Posterior vena cava (tissue), 2 donors: ENCODE results near the gene EIF5A2. TPM values are rescaled to one million over a fixed set of nuclear protein-coding genes. Genes with fewer than 3 reads are reported as not detected.
A peak's percentile ranks its signal among the peaks of the same experiment; 100 is the strongest.
"Not testable (repeated sequence)": the region's sequence is repeated elsewhere in the genome, so short reads cannot be mapped to it uniquely, and the experiment has no call there.

Experiments
- DNase-seq: peaks from one replicate; pipeline ENCODE4 v3.0.0-alpha.2; 2020; ENCODE audit warnings: low spot score
- intact Hi-C, 2 donors: fragments of 100-400 bp; cut with DNase I; formaldehyde crosslinking; loops; one replicate each; pipeline versions ENCODE4 v1.14.1 to v1.14.2; 2022 to 2023
- total RNA-seq, 2 donors: library from RNA; stranded (reverse); fragmentation: NEBNext Ultra II Directional; extraction: Animal tissue kit (Norgen Biotek cat#: 25700); gene quantifications; one replicate each; pipeline ENCODE4 v1.2.1, GENCODE V29; 2021
- donor health status: DM: yes; HTN: yes; CAD: no.
- donor health status: DM: yes; HTN: yes; CAD: no.

EIF5A2 gene
- total RNA-seq, 2 donors from 2014 or later, result 18.1 to 21.1 TPM

DNA sequence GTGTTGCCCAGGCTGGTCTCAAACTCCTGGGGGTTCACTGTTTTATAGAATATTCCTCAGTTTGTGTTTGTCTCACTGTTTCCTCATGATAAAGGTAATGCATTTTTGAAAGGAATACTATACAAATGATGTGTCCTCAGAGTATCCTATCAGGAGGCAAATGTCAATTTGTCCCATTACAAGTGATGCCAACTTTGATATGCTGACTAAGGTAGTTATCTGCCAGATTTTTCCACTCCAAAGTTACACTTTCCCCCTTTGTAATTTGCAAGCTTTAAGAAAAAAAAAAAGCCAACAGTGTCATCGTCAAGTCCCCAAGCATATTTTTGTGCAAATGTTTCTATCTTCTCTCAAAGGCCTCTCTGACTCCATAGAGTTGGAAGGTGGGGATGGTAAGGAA, 9.0 kb downstream of the EIF5A2 start:
- intact Hi-C loops, result no loop called here

DNA sequence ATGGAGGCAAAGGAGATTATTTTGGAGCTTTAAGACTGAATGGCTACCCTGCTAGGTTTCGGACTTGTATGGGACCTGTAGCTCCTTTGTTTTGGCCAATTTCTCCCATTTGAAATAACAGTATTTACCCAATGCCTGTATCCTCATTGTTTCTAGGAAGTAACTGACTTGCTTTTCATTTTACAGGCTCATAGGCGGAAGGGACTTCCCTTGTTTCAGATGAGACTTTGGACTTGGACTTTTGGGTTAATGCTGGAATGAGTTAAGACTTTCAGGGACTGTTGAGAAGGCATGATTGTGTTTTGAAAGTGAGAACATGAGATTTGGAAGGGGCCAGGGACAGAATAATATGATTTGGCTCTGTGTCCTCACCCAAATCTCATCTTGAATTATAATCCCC, 10.5 kb downstream of the EIF5A2 start:
- no peak for DNase-seq
- intact Hi-C loops, result no loop called here

More for the DNA sequence above, 9.0 kb downstream of the EIF5A2 start:
- no peak for DNase-seq

DNA sequence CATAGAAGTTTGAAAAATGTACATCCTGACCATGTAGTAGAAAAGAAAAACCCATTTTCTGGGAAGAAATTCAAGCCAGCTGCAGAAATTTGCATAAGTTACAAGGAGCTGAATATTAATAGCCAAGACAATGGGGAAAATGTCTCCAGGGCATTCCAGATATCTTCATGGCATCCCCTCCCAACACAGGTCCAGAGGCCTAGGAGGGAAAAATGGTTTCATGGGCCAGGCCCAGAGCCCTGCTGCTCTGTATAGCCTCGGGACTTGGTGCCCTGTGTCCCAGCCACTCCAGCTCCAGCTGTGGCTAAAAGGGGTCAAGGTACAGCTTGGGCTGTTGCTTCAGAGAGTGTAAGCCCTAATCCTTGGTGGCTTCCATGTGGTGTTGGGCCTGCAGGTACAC, 11.2 kb downstream of the EIF5A2 start:
- DNase-seq, intact Hi-C loops: not testable (repeated sequence)

DNA sequence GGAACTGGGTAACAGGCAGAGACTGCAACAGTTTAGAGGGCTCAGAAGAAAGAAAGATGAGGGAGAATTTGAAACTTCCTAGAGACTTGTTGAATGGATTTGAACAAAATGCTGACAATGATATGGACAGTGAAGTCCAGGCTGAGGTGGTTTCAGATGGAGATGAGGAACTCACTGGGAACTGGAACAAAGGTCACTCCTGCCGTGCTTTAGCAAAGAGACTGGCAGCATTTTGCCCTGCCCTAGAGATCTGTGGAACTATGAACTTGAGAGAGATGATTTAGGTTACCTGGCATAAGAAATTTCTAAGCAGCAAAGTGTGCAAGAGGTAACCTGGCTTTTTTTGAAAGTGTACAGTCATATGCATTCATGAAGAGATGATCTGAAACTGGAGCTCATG, 11.7 kb downstream of the EIF5A2 start:
- intact Hi-C loops, result no loop called here
- no peak for DNase-seq

DNA sequence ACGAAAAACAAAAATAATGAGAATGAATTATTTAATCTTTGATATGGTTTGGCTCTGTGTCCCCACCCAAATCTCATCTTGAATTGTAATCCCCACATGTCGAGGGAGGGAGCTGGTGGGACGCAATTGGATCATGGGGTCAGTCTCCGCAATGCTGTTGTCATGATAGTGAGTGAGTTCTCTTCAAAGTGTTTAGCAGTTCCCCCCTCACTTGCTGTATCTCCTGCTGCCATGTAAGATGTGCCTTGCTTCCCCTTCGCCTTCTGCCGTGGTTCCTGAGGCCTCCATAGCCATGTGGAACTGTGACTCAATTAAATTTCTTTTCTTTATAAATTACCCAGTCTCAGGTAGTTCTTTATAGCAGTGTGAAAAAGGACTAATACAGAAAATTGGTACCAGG, 12.1 kb downstream of the EIF5A2 start:
- DNase-seq, intact Hi-C loops: not testable (repeated sequence)

DNA sequence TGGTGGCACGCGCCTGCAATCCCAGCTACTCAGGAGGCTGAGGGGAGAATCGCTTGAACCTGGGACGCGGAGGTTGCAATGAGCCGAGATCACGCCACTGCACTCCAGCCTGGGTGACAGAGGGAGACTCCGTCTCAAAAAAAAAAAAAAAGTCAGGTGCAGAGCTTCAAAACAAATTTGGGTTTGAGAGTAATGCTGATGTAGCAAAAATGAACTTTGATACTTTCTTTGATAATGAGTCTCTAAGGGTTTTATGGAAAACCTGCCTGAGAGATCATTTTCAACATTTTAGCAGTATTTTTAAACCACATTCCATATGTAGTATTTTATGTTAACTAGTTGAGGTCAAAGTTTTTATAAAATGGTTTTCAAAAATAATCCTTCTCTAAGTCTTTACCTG, 14.5 kb downstream of the EIF5A2 start:
- no peak for DNase-seq
- intact Hi-C loops, result no loop called here

- intact Hi-C loops, result no loop called here
- no peak for DNase-seq
These were observed 18.8 kb downstream of the EIF5A2 start for GRCh38 chr3:170889630-170890029.

DNA sequence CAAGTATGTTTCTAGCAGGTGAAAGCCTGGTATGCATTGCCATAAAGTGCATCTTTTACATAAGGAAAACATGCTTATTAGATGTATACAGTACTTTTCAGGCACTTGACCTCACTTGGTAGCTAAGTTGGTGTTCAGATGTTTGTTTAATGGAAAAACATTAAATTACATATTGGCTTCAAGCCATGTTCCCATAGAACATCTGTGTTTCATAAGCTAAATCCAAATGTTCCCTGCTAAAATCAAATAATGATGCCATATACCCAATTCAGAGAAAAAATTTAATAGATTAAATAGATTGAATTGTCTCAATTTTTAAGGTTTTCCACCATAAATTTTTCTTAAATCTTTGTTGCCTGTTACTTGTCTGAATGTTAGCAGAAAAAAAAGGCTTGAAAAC, 19.3 kb downstream of the EIF5A2 start:
- intact Hi-C loops, result no loop called here
- DNase-seq, result no peak

DNA sequence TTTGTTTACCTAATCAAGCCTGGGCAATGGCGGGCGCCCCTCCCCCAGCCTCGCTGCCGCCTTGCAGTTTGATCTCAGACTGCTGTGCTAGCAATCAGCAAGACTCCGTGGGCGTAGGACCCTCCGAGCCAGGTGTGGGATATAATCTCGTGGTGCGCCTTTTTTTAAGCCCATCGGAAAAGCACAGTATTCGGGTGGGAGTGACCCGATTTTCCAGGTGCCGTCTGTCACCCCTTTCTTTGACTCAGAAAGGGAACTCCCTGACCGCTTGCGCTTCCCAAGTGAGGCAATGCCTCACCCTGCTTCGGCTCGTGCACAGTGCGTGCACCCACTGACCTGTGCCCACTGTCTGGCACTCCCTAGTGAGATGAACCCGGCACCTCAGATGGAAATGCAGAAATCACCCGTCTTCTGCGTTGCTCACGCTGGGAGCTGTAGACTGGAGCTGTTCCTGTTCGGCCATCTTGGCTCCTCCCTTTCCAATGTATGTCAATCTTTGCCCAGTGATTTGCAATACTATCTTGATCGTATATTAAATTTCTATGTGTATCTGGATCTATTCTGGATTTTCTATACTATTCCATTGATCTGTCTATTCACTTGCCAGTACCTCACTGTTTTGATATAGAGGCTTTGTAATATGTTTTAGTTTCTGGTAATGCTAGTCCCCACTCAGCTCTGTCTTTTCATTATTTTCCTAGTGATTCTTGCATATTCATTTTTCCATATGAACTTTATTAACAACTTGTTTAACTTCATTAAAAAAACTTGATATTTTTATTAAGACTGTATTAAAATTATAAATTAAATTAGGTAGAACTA, 24.1 kb downstream of the EIF5A2 start:
- intact Hi-C loops, DNase-seq: not testable (repeated sequence)

DNA sequence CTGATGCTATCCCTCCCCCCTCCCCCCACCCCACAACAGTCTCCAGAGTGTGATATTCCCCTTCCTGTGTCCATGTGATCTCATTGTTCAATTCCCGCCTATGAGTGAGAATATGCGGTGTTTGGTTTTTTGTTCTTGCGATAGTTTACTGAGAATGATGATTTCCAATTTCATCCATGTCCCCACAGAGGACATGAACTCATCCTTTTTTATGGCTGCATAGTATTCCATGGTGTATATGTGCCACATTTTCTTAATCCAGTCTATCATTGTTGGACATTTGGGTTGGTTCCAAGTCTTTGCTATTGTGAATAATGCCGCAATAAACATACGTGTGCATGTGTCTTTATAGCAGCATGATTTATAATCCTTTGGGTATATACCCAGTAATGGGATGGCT, 29.7 kb downstream of the EIF5A2 start:
- DNase-seq, intact Hi-C loops: not testable (repeated sequence)

- intact Hi-C loops, DNase-seq: not testable (repeated sequence)
These were observed 31.1 kb downstream of the EIF5A2 start for GRCh38 chr3:170877311-170877710.

- intact Hi-C loops, result no loop called here
- DNase-seq, result no peak
These were observed 31.9 kb downstream of the EIF5A2 start for GRCh38 chr3:170876537-170876936.

- peak; percentile 98 for DNase-seq
- intact Hi-C loops, result no loop called here
These were observed 38.5 kb downstream of the EIF5A2 start, which contains the start of gene RPL22L1 for GRCh38 chr3:170869645-170870593. TSS of gene RPL22L1 (minus strand) at chr3:170870195. CDS start at chr3:170870167, 28 bp downstream.

DNA sequence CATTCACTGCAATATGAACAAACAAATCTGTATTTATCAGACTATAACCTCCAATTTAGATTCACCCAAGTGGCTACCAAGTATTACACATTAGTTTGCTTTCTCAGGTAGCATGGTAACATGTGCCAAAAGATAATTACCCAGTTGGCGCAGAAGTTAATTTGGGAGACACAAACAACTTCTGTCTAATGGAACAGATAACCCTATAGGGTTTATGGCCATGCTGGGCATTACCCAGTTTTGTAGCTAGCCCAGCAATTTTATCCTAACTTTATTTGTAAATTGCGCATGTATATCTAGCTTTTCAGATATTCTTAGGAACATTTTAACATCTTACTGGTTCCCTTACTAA, 39.2 kb downstream of the EIF5A2 start:
- DNase-seq, result no peak
- intact Hi-C loops, result no loop called here

DNA sequence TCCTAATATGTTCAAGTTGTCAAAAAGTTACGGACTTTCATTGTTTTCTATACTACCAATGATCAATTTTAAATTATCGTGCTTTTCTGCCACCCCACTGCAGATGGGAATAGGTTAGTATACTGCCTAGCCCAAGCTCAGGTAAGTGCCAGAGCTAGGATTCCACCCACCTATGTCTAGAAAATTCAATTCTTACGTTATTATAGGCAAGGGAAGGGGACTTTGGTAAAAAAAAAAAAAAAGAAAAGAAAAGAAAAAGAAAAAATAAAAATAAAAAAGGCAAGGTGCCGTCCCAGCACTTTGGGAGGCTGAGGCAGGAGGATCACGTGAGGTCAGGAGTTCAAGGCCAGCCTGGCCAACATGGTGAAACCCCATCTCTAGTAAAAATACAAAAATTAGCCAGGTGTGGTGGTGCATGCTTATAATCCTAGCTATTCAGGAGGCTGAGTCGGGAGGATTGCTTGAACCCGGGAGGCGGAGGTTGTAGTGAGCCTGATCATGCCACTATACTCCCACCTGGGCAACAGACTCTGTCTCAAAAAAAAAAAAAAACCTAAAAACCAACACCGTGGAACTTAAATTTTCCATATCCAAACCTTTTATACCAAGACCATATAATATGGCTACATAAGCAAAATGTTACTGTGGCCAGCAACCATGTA, 39.7 kb downstream of the EIF5A2 start:
- DNase-seq, result no peak
- intact Hi-C loops, result no loop called here

DNA sequence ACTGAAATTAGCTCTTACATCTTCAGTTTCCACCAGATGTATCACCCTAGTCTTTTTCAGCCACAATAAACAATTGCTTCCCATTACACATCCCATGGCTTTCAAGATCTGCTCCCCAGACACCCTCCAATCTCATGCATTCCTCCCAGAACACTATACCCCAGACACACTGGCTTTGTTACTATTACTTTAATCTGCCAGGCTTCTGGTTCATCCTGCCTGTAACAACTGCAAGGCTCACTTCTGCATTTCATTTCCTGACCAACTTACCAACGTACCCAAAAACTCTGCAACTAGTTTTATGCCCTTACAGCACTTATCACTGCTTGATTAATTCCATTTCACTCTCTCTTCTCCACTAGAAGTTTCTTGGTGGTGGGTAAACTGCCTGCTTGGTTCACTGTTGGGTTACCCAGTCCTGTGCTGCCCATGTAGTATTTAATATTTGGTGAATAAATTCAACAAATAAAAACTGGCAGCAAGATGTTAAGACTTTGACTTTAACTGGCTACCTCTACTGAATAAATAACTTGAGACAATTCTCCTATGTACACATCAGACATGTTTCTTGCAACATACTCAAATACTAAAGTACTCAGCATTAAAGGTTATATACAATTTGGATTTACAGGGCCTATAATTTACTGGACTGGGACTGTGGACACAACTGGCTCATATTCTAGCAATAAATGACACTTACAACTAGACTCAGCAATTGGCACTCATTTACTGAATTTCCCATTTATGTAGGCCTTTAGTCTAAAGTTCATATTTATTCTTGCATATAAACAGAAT, 41.1 kb downstream of the EIF5A2 start:
- intact Hi-C loops, result no loop called here
- no peak for DNase-seq

GRCh38 chr3:170866499-170866898, 41.9 kb downstream of the EIF5A2 start:
- no peak for DNase-seq
- intact Hi-C loops, result no loop called here

DNA sequence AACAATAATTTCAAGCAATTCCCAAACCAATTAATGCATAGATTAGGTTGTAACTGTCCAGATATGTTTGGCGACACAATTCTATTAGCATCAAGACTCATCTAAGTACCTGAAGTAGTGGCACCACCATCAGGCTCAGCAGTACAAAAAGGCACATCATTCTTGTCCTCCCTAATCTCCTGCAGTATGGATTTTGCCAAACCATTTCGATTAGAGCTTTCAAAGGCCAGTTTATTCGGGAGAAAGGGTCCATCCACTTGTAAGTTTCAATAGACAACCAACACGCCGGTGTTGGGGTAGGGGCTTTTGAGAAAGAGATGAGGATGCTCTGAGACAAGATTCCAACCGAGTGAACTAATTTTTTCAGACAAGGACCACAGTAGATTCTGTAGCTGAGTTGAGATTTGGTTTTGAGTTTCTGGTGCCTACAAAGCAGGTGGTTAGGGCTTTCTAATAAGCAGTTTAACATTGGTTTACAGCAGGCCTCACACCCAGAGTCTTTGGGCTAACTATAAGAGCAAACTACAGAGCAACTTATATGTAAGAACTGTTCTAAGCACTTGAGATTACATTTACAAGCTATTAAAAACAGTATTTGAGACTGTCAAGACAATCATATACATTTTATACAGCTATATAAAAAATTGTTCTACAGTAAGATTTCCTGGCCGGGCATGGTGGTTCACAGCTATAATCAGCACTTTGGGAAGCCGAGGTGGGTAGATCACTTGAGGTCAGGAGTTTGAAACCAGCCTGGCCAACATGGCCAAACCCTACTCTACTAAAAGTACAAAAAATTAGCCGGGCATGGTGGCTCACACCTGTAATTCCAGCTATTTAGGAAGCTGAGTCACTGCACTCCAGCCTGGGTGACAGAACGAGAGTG, 43.0 kb downstream of the EIF5A2 start:
- DNase-seq, result no peak
- intact Hi-C loops, result no loop called here
